Transverse colon (tissue), 3 donors: ENCODE measurements around the gene UFSP2.

Experiments used
- POLR2A ChIP-seq: fragments of 450-650 bp; IDR thresholded peaks from one replicate; pipeline ENCODE4 v1.6.1; 2016; ENCODE audit warnings: antibody characterized with exemption, mild to moderate bottlenecking, moderate library complexity
- TF ChIP-seq, protein P1 (sequence below), 5 experiments: fragments of 200-600 bp in 3 of 5; fragments of 450-650 bp in 2 of 5; sonication (generic) in 3 of 5; IDR thresholded peaks; 1 replicate in 2 of 5; 2 replicates in 3 of 5; pipeline ENCODE4 v1.5.1; 2016 to 2017; ENCODE audit warnings: antibody characterized with exemption in 5 of 5, inconsistent platforms in 3 of 5, mild to moderate bottlenecking in 2 of 5, moderate library complexity in 1 of 5

DNA sequence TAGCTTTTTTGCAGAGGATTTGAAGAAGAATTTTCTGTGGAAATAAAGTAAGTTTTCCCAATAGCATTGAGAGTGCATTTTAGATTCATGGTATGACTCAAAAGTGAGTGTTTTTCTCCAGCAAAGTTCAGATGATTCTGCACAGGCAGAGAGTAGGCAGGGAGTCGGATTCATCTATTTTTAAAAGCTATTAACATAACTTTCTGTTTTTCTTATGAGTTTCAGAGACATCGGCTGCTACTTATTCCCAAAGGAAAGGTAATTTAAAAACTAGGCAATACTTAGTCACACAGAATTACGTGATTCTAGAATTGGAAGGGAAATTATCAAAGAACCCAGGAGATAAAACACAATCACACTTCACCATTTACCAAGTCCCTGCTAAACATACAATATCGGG, 41.3 kb upstream of the UFSP2 start:
- TF ChIP-seq, protein P1, sequence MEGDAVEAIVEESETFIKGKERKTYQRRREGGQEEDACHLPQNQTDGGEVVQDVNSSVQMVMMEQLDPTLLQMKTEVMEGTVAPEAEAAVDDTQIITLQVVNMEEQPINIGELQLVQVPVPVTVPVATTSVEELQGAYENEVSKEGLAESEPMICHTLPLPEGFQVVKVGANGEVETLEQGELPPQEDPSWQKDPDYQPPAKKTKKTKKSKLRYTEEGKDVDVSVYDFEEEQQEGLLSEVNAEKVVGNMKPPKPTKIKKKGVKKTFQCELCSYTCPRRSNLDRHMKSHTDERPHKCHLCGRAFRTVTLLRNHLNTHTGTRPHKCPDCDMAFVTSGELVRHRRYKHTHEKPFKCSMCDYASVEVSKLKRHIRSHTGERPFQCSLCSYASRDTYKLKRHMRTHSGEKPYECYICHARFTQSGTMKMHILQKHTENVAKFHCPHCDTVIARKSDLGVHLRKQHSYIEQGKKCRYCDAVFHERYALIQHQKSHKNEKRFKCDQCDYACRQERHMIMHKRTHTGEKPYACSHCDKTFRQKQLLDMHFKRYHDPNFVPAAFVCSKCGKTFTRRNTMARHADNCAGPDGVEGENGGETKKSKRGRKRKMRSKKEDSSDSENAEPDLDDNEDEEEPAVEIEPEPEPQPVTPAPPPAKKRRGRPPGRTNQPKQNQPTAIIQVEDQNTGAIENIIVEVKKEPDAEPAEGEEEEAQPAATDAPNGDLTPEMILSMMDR (IDR thresholded peaks at IDR 0.05): no peak
- TF ChIP-seq POLR2A: no peak
